ENCODE measurements around the gene SLC26A11.
"Not testable (repeated sequence)": the region's sequence is repeated elsewhere in the genome, so short reads cannot be mapped to it uniquely, and the experiment has no call there.

The SLC26A11 gene

DNA sequence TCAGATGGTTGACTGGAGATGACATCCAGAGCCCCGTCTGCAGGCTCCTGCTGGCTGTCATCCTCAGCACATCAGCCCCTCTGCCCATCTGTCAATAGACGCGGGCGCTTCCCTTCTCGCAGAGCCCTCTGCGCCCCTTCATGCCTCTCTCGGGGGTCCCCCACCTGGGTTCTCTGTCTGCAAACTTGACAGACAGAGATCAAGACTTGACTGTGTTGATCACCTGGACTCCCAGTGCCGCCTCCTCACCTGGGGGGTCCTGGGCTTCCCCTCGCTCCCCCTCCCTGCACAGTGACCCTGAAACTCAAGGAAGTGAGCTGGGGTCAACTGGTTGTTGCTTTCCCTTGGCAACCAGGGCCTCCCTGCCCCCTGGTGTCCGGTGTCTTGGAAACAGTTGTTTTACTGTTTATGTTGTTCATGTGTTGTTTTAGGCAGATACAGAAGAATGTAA, 72.3 kb downstream of the SLC26A11 start:
- H3K4me3 ChIP-seq (ENCODE audit: control insufficient read depth, low read depth, low read length): no peak overlapping the region
- DNase-seq (ENCODE audit: low read depth): no peak
- TF ChIP-seq, protein P1, sequence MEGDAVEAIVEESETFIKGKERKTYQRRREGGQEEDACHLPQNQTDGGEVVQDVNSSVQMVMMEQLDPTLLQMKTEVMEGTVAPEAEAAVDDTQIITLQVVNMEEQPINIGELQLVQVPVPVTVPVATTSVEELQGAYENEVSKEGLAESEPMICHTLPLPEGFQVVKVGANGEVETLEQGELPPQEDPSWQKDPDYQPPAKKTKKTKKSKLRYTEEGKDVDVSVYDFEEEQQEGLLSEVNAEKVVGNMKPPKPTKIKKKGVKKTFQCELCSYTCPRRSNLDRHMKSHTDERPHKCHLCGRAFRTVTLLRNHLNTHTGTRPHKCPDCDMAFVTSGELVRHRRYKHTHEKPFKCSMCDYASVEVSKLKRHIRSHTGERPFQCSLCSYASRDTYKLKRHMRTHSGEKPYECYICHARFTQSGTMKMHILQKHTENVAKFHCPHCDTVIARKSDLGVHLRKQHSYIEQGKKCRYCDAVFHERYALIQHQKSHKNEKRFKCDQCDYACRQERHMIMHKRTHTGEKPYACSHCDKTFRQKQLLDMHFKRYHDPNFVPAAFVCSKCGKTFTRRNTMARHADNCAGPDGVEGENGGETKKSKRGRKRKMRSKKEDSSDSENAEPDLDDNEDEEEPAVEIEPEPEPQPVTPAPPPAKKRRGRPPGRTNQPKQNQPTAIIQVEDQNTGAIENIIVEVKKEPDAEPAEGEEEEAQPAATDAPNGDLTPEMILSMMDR (conservative IDR thresholded peaks at IDR 0.05; ENCODE audit: control insufficient read depth, insufficient read depth, low read depth, low read length): no peak

DNA sequence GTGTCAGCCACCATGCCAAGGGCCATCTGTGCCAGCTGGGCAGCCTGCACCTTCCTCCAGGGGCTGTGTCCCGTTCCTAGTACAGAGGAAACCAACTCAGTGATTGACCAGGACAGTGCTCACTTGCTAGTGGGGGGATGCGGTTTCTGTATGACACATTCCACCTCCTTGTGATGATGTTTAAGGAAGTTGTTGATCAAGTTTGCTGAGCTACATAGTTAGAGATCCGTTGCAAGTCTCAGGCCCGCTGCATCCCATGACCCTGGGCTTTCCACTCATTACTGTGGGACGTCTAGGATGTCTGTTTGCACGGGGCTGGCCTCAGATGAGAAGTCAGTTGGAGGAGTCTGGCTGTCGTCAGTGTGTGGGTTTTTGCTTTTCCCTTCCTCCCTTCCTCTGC, 74.0 kb downstream of the SLC26A11 start:
- DNase-seq (ENCODE audit: low read depth): no peak
- no peak overlapping the region for H3K4me3 ChIP-seq (ENCODE audit: control insufficient read depth, low read depth, low read length)
- TF ChIP-seq, protein P1 (conservative IDR thresholded peaks at IDR 0.05; ENCODE audit: control insufficient read depth, insufficient read depth, low read depth, low read length): no peak

DNA sequence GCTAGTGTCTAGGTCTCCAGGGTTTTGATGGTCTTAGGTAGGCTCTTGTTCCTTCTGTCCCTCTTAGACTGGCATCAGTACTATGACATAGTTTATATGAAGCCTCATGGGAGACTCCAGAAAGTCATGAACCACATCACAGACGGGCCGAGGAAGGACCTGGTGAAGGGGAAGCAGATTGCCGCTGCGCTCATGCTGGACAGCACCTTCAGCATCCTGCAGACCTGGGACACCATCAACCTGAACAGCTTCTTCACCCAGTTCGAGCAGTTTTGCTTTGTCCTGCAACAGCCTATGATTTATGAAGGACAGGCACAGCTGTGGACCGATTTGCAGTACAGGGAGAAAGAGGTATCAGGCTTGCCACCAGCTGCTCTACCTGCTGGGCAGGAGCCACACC, 74.4 kb downstream of the SLC26A11 start:
- TF ChIP-seq, protein P1 (conservative IDR thresholded peaks at IDR 0.05; ENCODE audit: control insufficient read depth, insufficient read depth, low read depth, low read length): no peak
- DNase-seq (ENCODE audit: low read depth): no peak
- no peak overlapping the region for H3K4me3 ChIP-seq (ENCODE audit: control insufficient read depth, low read depth, low read length)

DNA sequence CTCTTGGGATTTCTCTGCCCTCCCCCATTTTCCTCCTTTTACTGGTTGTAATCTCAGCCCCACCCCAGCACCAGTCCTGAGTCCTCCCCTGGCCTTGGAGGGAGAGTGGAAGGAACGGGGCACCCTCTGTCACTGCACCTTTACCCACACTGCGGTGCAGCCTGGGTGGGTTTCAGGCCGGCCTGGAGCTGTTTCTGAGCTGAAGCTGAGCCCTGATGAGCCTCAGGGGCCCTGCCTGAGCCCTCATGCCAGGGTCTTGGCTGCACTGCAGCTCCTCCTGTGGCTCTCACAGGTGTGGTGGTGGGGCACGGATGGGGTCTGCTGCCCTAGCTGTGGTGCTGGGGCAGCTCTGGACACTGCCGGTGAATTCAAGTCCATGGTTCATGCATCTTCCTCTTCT, 74.9 kb downstream of the SLC26A11 start:
- no peak overlapping the region for H3K4me3 ChIP-seq (ENCODE audit: control insufficient read depth, low read depth, low read length)
- TF ChIP-seq, protein P1 (conservative IDR thresholded peaks at IDR 0.05; ENCODE audit: control insufficient read depth, insufficient read depth, low read depth, low read length): no peak
- DNase-seq (ENCODE audit: low read depth): no peak

DNA sequence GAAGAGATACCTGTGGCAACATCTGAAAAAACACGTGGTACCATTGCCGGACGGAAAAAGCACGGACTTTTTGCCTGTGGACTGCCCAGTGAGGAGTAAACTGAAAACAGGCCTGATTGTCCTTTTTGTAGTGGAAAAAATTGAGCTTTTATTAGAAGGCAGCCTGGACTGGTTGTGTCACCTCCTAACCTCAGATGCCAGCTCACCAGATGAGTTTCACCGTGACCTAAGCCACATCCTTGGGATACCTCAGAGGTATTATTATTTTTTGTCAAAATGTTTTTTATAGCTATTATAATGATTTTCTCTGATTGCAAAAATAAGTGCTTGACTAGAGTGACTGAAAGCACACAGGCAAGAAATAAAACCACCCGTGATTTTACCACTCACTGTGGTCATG, 75.3 kb downstream of the SLC26A11 start:
- TF ChIP-seq, protein P1 (conservative IDR thresholded peaks at IDR 0.05; ENCODE audit: control insufficient read depth, insufficient read depth, low read depth, low read length): no peak
- H3K4me3 ChIP-seq (ENCODE audit: control insufficient read depth, low read depth, low read length): no peak overlapping the region
- no peak for DNase-seq (ENCODE audit: low read depth)

DNA sequence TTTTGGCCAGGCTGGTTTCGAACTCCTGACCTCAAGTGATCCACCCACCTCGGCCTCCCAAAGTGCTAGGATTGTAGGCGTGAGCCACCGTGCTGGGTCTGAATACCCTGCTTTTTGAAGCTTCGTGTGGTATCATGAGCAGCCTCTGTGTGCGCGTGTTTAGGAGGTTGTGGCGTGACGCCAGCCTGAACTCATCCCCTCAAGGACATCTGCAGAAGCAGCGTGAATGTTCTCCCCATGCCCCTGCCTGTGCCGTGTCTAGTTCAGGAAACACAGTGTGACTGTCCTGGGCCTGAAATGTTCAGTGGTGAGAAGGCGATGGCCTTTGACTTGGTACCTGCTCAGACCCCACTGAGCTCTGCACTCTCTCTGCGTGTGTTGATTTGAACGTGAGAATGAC, 76.0 kb downstream of the SLC26A11 start:
- TF ChIP-seq, protein P1 (conservative IDR thresholded peaks at IDR 0.05; ENCODE audit: control insufficient read depth, insufficient read depth, low read depth, low read length): no peak
- no peak for DNase-seq (ENCODE audit: low read depth)
- no peak overlapping the region for H3K4me3 ChIP-seq (ENCODE audit: control insufficient read depth, low read depth, low read length)

DNA sequence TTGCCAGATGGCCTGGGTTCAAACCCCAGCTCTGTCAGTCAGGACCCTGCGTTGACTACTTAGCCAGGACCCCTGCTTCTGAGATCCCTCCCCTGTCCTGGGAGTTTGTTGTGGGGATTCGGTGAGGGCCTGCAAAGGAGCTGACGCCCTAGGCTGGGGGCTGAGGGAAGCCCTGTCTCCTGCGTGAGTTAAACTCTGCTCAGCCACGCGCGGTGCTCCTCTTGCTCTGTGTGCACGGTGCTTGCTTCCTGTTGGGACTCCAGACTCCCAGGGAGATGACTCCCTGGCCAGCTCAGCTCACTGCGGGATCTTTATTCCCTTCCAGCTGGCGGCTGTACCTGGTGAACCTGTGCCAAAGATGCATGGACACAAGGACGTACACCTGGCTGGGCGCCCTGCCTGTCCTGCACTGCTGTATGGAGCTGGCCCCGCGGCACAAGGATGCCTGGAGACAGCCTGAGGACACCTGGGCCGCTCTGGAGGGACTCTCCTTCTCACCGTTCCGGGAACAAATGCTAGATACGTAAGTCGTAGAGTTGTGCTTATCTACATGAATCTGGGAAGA, 77.9 kb downstream of the SLC26A11 start:
- TF ChIP-seq, protein P1 (conservative IDR thresholded peaks at IDR 0.05; ENCODE audit: control insufficient read depth, insufficient read depth, low read depth, low read length): no peak
- H3K4me3 ChIP-seq (ENCODE audit: control insufficient read depth, low read depth, low read length): no peak overlapping the region

DNA sequence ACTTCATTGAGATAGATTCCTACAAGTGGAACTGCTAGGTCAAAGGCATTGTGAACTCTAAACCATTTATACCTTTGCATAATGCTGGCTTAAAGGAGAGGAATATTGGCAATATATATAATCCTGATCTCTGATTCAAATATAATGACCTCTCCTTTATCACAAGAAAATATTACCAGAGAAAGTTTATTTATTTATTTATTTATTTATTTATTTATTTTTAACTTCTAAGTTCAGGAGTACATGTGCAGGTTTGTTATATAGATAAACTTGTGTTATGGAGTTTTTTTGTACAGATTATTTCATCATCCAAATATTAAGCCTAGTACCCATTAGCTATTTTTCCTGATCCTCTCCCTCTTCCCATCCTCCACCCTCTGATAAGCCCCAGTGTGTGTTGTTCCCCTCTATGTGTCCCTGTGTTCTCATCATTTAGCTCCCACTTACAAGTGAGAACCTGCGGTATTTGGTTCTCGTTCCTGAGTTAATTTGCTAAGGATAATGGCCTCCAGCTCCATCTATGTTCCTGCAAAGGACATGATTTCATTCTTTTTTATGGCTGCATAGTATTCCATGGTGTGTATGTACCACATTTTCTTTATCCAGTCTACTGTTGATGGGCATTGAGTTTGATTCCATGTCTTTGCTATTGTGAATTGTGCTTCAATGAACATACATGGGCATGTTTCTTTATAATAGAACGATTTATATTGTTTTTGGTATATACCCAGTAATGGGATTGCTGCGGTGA, 79.3 kb downstream of the SLC26A11 start:
- not testable (repeated sequence) for H3K4me3 ChIP-seq (ENCODE audit: control insufficient read depth, low read depth, low read length); DNase-seq (ENCODE audit: low read depth)

More for the DNA sequence above, 77.9 kb downstream of the SLC26A11 start:
- no peak for DNase-seq (ENCODE audit: low read depth)

DNA sequence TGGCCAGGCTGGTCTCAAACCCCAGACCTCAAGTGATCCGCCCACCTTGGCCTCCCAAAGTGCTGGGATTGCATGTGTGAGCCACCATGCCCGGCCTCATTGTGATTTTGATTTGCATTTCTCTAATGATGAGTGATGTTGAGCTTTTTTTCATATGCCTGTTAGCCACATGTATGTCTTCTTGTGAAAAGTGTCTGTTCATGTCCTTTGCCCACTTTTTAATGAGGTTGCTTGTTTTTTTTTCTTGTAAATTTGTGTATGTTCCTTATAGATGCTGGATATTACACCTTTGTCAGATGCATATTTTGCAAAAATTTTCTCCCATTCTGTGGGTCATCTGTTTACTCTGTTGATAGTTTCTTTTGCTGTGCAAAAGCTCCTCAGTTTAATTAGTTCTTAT, 80.5 kb downstream of the SLC26A11 start:
- DNase-seq (ENCODE audit: low read depth); H3K4me3 ChIP-seq (ENCODE audit: control insufficient read depth, low read depth, low read length): not testable (repeated sequence)
